COLO668 (cell line): ENCODE data around the gene CNNM2.
"Not testable (repeated sequence)": the region's sequence is repeated elsewhere in the genome, so short reads cannot be mapped to it uniquely, and the experiment has no call there.

Source experiments
- DNase-seq: peaks from one replicate; lab custom pipeline; 2025; ENCODE audit not compliant: unreplicated experiment; lab: John Stamatoyannopoulos, UW

The CNNM2 gene

GRCh38 chr10:103103989-103104388 lies 185.9 kb downstream of the CNNM2 start:
- no peak for DNase-seq

- DNase-seq = no peak
These were observed 186.6 kb downstream of the CNNM2 start for GRCh38 chr10:103104721-103105120.

GRCh38 chr10:103105462-103105861 lies 187.4 kb downstream of the CNNM2 start:
- no peak for DNase-seq

- DNase-seq = no peak
These were observed 188.4 kb downstream of the CNNM2 start for GRCh38 chr10:103106539-103106938.

GRCh38 chr10:103109821-103110220 lies 191.7 kb downstream of the CNNM2 start:
- DNase-seq = no peak

GRCh38 chr10:103110407-103110806 lies 192.3 kb downstream of the CNNM2 start:
- no peak for DNase-seq

GRCh38 chr10:103111031-103111917 lies 193.2 kb downstream of the CNNM2 start:
- no peak for DNase-seq

GRCh38 chr10:103111918-103112877 lies 194.1 kb downstream of the CNNM2 start:
- DNase-seq = no peak

GRCh38 chr10:103114876-103115275 lies 196.8 kb downstream of the CNNM2 start:
- DNase-seq = no peak

- DNase-seq = no peak
These were observed 199.2 kb downstream of the CNNM2 start for GRCh38 chr10:103117247-103117646.

GRCh38 chr10:103120546-103120945 lies 202.5 kb downstream of the CNNM2 start:
- DNase-seq = no peak

- no peak for DNase-seq
These were observed 203.1 kb downstream of the CNNM2 start for GRCh38 chr10:103120977-103121735.

GRCh38 chr10:103123282-103124024 lies 205.4 kb downstream of the CNNM2 start:
- DNase-seq = no peak

GRCh38 chr10:103124420-103125096 lies 206.5 kb downstream of the CNNM2 start:
- DNase-seq = no peak

- no peak for DNase-seq
These were observed 207.5 kb downstream of the CNNM2 start for GRCh38 chr10:103125323-103126267.

GRCh38 chr10:103127241-103127640 lies 209.1 kb downstream of the CNNM2 start:
- no peak for DNase-seq

- DNase-seq = not testable (repeated sequence)
These were observed 212.1 kb downstream of the CNNM2 start for GRCh38 chr10:103130180-103130579.

- DNase-seq = no peak
These were observed 212.8 kb downstream of the CNNM2 start for GRCh38 chr10:103130910-103131309.

- not testable (repeated sequence) for DNase-seq
These were observed 217.1 kb downstream of the CNNM2 start for GRCh38 chr10:103135168-103135567.
